OCI-LY1 (cell line): ENCODE measurements around the gene TP53.

ENCODE experiments used
- H2AFZ ChIP-seq: fragments of 200-600 bp; sonication (generic), shearing (Covaris generic); 2 replicates; pipeline ENCODE4 v1.6.0; 2014; ENCODE audit warnings: antibody characterized with exemption, mild to moderate bottlenecking, low read length
- H3F3A ChIP-seq: fragments of 200-600 bp; sonication (generic), shearing (Covaris generic); 2 replicates; pipeline ENCODE4 v1.6.0; 2014; ENCODE audit warnings: mild to moderate bottlenecking, antibody characterized with exemption, low read length, moderate library complexity; ENCODE audit not compliant: insufficient read depth
- H3K27ac ChIP-seq: fragments of 200-600 bp; sonication (generic); 2 replicates; pipeline ENCODE4 v1.5.1; 2014; ENCODE audit warnings: low read length, mixed run types, mild to moderate bottlenecking, low read depth; ENCODE audit not compliant: poor library complexity, severe bottlenecking
- H3K27me3 ChIP-seq: fragments of 200-600 bp; sonication (generic); 2 replicates; pipeline ENCODE4 v1.6.0; 2014; ENCODE audit warnings: antibody characterized with exemption, mild to moderate bottlenecking, low read length, moderate library complexity; ENCODE audit not compliant: insufficient read depth
- H3K36me3 ChIP-seq: fragments of 200-600 bp; sonication (generic); 2 replicates; pipeline ENCODE4 v1.6.1; 2014; ENCODE audit warnings: mild to moderate bottlenecking, antibody characterized with exemption, low read length, moderate library complexity, mixed read lengths; ENCODE audit not compliant: insufficient read depth
- H3K4me1 ChIP-seq: fragments of 200-600 bp; sonication (generic); 2 replicates; pipeline ENCODE4 v1.5.1; 2014; ENCODE audit warnings: mild to moderate bottlenecking, low read length, moderate library complexity; ENCODE audit not compliant: insufficient read depth, severe bottlenecking
- H3K4me2 ChIP-seq: fragments of 200-600 bp; sonication (generic), shearing (Covaris generic); 2 replicates; pipeline ENCODE4 v1.6.1; 2014; ENCODE audit warnings: low read length
- H3K4me3 ChIP-seq: fragments of 200-600 bp; sonication (generic); 2 replicates; pipeline ENCODE4 v1.5.1; 2014; ENCODE audit warnings: low read length, low read depth, mild to moderate bottlenecking, mixed read lengths; ENCODE audit not compliant: poor library complexity, severe bottlenecking
- H3K79me2 ChIP-seq: fragments of 200-600 bp; shearing (Covaris generic); 2 replicates; pipeline ENCODE4 v1.6.1; 2016; ENCODE audit warnings: mixed run types, low read length, mixed read lengths; ENCODE audit not compliant: insufficient read depth
- H3K9ac ChIP-seq: fragments of 200-600 bp; sonication (generic), shearing (Covaris generic); 2 replicates; pipeline ENCODE4 v1.6.1; 2014; ENCODE audit warnings: mild to moderate bottlenecking, low read length, mixed read lengths
- H3K9me2 ChIP-seq: fragments of 200-600 bp; sonication (generic), shearing (Covaris generic); 2 replicates; pipeline ENCODE4 v1.6.1; 2014; ENCODE audit warnings: low read depth, mild to moderate bottlenecking, low read length, mixed read lengths
- H3K9me3 ChIP-seq: fragments of 200-600 bp; shearing (Covaris generic); 2 replicates; pipeline ENCODE4 v1.6.1; 2014; ENCODE audit warnings: low read length, mixed read lengths
- H4K20me1 ChIP-seq: fragments of 200-600 bp; sonication (generic), shearing (Covaris generic); 2 replicates; pipeline ENCODE4 v1.6.0; 2016; ENCODE audit warnings: mild to moderate bottlenecking, low read length; ENCODE audit not compliant: insufficient read depth
- EZH2 ChIP-seq: fragments of 200-600 bp; sonication (generic), shearing (Covaris generic); IDR thresholded peaks from 2 replicates; pipeline ENCODE4 v1.8.0; 2017; ENCODE audit warnings: borderline replicate concordance, mixed run types, mild to moderate bottlenecking, antibody characterized with exemption, low read length, moderate library complexity, mixed read lengths
- TF ChIP-seq, protein P1 (sequence below): fragments of 200-600 bp; sonication (generic), shearing (Covaris generic); IDR thresholded peaks from 2 replicates; pipeline ENCODE4 v1.5.1; 2017; ENCODE audit warnings: mild to moderate bottlenecking, antibody characterized with exemption, low read length, moderate library complexity, mixed read lengths

The TP53 gene

DNA sequence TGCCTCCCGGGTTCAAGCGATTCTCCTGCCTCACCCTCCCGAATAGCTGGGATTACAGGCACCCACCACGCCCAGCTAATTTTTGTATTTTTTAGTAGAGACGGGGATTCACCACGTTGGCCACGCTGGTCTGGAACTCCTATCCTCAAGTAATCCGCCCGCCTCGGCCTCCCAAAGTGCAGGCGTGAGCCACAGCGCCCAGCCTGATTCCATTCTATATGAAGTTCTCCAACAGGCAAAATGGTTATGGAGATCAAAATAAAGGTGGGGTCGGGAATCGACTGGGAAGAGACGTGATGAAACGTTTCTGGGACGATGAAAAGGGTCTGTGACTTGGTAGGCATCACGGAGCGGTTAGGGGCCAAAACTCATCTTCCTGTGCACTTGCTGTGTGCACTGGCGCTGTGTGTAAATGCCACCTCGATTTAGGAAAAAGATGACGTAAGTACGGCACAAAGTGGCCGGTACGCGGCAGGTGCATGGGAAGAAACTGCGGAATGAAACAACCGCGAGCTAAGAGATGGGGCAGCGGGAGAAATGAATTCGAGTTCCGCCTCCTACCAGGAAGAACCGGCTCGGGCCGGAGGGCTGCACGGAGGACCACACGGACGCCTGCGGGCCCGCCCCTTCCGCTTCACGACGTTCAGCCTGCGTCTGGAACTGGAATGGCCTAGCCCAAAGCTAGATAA lies 1.6 kb downstream of the TP53 start:
- peak overlapping the region; percentile 99 for H3K9ac ChIP-seq
- no peaks in the 10 kb centered on the region for H3K27me3 ChIP-seq
- H3K27ac ChIP-seq = peak overlapping the region; percentile 95
- no peaks in the 10 kb centered on the region for H3K9me2 ChIP-seq
- peaks cover 45% of the 10 kb centered on the region for H3K79me2 ChIP-seq
- peaks cover 37% of the 10 kb centered on the region for H3K36me3 ChIP-seq
- TF ChIP-seq, protein P1, sequence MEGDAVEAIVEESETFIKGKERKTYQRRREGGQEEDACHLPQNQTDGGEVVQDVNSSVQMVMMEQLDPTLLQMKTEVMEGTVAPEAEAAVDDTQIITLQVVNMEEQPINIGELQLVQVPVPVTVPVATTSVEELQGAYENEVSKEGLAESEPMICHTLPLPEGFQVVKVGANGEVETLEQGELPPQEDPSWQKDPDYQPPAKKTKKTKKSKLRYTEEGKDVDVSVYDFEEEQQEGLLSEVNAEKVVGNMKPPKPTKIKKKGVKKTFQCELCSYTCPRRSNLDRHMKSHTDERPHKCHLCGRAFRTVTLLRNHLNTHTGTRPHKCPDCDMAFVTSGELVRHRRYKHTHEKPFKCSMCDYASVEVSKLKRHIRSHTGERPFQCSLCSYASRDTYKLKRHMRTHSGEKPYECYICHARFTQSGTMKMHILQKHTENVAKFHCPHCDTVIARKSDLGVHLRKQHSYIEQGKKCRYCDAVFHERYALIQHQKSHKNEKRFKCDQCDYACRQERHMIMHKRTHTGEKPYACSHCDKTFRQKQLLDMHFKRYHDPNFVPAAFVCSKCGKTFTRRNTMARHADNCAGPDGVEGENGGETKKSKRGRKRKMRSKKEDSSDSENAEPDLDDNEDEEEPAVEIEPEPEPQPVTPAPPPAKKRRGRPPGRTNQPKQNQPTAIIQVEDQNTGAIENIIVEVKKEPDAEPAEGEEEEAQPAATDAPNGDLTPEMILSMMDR = no peak
- no peak for TF ChIP-seq EZH2
- peak overlapping the region; percentile 81 for H3K4me2 ChIP-seq
- no peak overlapping the region for H2AFZ ChIP-seq
- H3K4me3 ChIP-seq = peak overlapping the region; percentile 95
- no peaks in the 10 kb centered on the region for H3F3A ChIP-seq
- peaks cover 34% of the 10 kb centered on the region for H3K4me1 ChIP-seq
- H4K20me1 ChIP-seq = no peaks in the 10 kb centered on the region
- H3K9me3 ChIP-seq = no peaks in the 10 kb centered on the region

DNA sequence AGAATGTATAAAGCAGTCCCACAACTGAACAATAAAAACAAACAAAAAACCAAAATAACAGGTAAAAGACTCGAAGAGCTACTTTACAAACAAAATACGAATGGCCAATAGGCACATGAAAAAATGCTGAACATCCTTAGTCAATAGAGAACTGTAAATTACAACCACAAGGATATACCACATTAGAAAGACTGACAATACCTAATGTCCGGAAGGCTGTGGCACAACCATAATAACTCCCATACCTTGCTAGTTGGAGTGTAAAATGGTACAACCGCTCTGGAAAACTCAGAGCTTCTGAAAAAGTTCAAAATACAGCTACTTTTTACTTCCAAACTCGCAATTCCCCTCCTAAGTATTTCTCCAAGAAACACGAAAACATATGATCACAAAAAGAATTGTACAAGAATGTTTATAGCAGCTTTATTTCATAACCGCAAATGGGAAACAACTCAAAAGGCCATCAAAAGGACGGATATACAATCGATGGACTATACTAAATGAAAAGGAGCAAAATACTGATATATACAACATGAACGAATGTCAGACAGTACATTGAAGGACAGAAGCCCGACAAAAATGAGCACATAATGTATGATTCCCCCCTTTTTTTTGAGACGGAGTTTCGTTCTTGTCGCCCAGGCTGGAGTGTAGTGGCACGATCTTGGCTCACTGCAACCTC lies 2.3 kb downstream of the TP53 start:
- H3K27ac ChIP-seq = peak overlapping the region; percentile 95
- peak overlapping the region; percentile 81 for H3K4me2 ChIP-seq
- H3K27me3 ChIP-seq = no peaks in the 10 kb centered on the region
- H3K9me3 ChIP-seq = no peaks in the 10 kb centered on the region
- peaks cover 34% of the 10 kb centered on the region for H3K4me1 ChIP-seq
- no peaks in the 10 kb centered on the region for H4K20me1 ChIP-seq
- peak overlapping the region; percentile 95 for H3K4me3 ChIP-seq
- H3F3A ChIP-seq = no peaks in the 10 kb centered on the region
- no peak overlapping the region for H2AFZ ChIP-seq
- no peaks in the 10 kb centered on the region for H3K9me2 ChIP-seq
- peaks cover 49% of the 10 kb centered on the region for H3K79me2 ChIP-seq
- TF ChIP-seq EZH2 = no peak
- TF ChIP-seq, protein P1 = no peak
- H3K9ac ChIP-seq = peak overlapping the region; percentile 99
- H3K36me3 ChIP-seq = peaks cover 37% of the 10 kb centered on the region

DNA sequence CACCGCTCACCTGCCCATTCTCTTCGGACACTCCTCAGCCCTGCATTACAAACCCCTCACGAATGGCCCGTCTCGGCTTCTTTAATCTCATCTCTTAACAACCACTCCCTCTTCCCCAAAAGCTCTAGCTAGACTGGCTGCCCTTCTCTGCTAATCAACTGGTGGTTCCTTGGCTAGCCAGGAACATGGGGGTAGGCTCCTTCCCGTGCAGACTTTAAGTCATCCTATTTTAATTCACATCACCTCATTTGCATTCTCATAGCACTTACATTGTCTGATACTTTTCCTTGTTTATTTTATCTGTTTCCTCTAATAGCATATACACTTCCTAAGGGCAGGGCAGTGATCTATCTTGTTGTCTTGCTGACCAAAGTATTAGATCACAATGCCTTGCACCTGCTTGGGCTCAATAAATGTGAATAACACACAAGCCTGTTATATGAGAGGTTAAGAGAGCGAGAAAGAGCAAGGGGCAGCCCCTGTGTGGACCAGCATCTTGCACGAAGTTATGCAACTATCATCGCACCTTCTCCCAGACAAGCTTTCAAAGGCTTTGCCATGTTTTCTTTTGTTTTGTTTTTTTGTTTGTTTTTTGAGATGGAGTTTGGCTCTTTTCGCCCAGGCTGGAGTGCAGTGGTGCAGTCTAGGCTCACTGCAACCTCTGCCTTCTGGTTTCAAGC lies 9.8 kb downstream of the TP53 start:
- H3K9me3 ChIP-seq = peaks cover 4% of the 10 kb centered on the region; the same call in 1 of the 2 replicates
- no peak overlapping the region for H2AFZ ChIP-seq
- H3K79me2 ChIP-seq = peaks cover 18% of the 10 kb centered on the region
- no peak overlapping the region for H3K4me3 ChIP-seq
- no peaks in the 10 kb centered on the region for H3K4me1 ChIP-seq
- H3K9me2 ChIP-seq = no peaks in the 10 kb centered on the region
- H3K4me2 ChIP-seq = no peak overlapping the region
- H3K27me3 ChIP-seq = no peaks in the 10 kb centered on the region
- H4K20me1 ChIP-seq = no peaks in the 10 kb centered on the region
- H3F3A ChIP-seq = no peaks in the 10 kb centered on the region
- H3K36me3 ChIP-seq = peaks cover 50% of the 10 kb centered on the region
- no peak overlapping the region for H3K27ac ChIP-seq
- no peak overlapping the region for H3K9ac ChIP-seq
- TF ChIP-seq EZH2 = no peak
- TF ChIP-seq, protein P1 = no peak
